ENCODE measurements around the gene CRCP.
"Not testable (repeated sequence)": the region's sequence is repeated elsewhere in the genome, so short reads cannot be mapped to it uniquely, and the experiment has no call there.

Gene CRCP

GRCh38 chr7:66150471-66150870, 35.8 kb downstream of the CRCP start:
- Histone ChIP-seq H3K27me3 (ENCODE audit: insufficient read depth, low read length) (no peaks in the 10 kb centered on the region), H3K9me3 (ENCODE audit: low read length) (no peaks in the 10 kb centered on the region), H3K36me3 (ENCODE audit: insufficient read depth, low read length) (peaks cover 45% of the 10 kb centered on the region), H3K4me3 (ENCODE audit: low read length) (no peak overlapping the region), H3K4me1 (ENCODE audit: insufficient read depth, low read length) (no peaks in the 10 kb centered on the region), H2AFZ (ENCODE audit: low read depth, low read length) (no peak overlapping the region)

DNA sequence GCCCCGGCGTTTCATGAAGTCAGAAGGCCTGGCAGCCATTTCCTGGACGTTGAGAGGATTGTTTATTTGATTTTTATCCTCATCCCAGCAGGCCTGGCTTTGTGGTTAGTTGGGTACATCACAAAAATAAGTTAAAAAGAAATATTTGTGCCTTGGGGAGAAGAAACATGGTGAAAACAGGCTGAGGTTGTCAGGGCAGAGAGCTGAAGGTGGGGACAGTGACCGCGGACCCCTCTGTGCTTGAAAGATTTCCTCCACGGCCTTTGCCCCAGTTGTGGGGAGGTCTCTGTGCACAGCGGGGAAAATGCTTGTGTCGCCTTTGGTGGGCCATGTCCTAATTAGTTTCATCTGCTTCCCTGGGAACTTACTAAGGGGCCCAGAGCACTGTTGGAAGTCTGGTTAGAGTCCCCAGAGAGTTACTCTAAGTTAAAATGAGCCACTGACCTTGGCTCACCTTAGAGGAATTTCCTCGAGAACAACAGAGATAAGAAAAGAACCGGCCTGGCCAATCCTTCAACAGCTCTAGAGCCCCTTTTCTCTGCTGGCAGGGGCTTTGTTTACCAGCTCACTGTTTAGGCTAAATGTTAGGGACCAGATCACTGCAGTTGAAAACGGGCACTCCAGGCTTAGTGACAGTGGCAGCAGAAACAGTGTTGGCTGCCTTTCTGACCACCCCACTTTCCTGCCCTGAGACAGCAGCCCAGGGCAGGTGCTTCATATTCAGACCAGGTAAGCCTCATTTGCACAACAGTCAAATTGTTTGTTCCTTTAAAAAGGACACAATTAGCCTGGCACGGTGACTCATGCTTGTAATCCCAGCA, 37.9 kb downstream of the CRCP start:
- no peaks in the 10 kb centered on the region for H3K9me3 ChIP-seq (ENCODE audit: low read length)
- no peak overlapping the region for H3K4me3 ChIP-seq (ENCODE audit: low read length)
- H3K36me3 ChIP-seq (ENCODE audit: insufficient read depth, low read length), result peaks cover 46% of the 10 kb centered on the region
- H3K4me1 ChIP-seq (ENCODE audit: insufficient read depth, low read length), result no peaks in the 10 kb centered on the region
- no peaks in the 10 kb centered on the region for H3K27me3 ChIP-seq (ENCODE audit: insufficient read depth, low read length)
- no peak overlapping the region for H2AFZ ChIP-seq (ENCODE audit: low read depth, low read length)

DNA sequence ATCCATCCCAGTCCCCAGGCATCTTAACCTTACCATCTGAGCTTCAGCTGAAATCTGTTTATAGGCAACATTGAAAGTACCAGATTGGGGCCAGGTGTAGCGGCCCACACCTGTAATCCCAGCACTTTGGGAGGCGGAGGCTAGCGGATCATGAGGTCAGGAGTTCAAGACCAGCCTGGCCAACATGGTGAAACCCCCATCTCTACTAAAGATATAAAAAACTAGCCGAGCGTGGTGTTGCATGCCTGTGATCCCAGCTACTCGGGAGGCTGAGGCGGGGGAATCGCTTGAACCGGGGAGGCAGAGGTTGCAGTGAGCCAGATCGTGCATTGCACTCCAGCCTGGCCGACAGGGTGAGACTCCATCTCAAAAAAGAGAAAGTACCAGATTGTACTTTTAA, 39.0 kb downstream of the CRCP start:
- Histone ChIP-seq H2AFZ (ENCODE audit: low read depth, low read length) (no peak overlapping the region), H3K36me3 (ENCODE audit: insufficient read depth, low read length) (peaks cover 44% of the 10 kb centered on the region), H3K9me3 (ENCODE audit: low read length) (no peaks in the 10 kb centered on the region), H3K4me1 (ENCODE audit: insufficient read depth, low read length) (no peaks in the 10 kb centered on the region), H3K4me3 (ENCODE audit: low read length) (no peak overlapping the region), H3K27me3 (ENCODE audit: insufficient read depth, low read length) (no peaks in the 10 kb centered on the region)

DNA sequence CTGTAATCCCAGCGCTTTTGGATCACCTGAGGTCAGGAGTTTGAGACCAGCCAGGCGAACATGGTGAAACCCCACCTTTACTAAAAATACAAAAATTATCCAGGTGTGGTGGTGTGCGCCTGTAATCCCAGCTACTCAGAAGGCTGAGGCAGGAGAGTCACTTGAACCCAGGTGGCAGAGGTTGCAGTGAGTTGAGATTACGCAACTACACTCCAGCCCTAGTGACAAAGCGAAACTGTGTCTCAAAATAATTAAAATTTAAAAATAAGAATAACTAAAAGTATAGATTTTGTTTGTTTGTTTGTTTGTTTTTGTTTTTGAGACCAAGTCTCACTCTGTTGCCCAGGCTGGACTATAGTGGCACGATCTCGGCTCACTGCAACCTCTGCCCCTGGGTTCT, 41.4 kb downstream of the CRCP start:
- H3K36me3 ChIP-seq (ENCODE audit: insufficient read depth, low read length), result peaks cover 36% of the 10 kb centered on the region
- H3K9me3 ChIP-seq (ENCODE audit: low read length); H3K27me3 ChIP-seq (ENCODE audit: insufficient read depth, low read length); H2AFZ ChIP-seq (ENCODE audit: low read depth, low read length); H3K4me3 ChIP-seq (ENCODE audit: low read length); H3K4me1 ChIP-seq (ENCODE audit: insufficient read depth, low read length): not testable (repeated sequence)

GRCh38 chr7:66157060-66157459, 42.4 kb downstream of the CRCP start:
- H3K9me3 ChIP-seq (ENCODE audit: low read length), result no peaks in the 10 kb centered on the region
- H3K4me3 ChIP-seq (ENCODE audit: low read length), result no peak overlapping the region
- H2AFZ ChIP-seq (ENCODE audit: low read depth, low read length), result no peak overlapping the region
- no peaks in the 10 kb centered on the region for H3K27me3 ChIP-seq (ENCODE audit: insufficient read depth, low read length)
- H3K4me1 ChIP-seq (ENCODE audit: insufficient read depth, low read length), result no peaks in the 10 kb centered on the region
- peaks cover 30% of the 10 kb centered on the region for H3K36me3 ChIP-seq (ENCODE audit: insufficient read depth, low read length)

- Histone ChIP-seq H3K27me3 (ENCODE audit: insufficient read depth, low read length) (no peaks in the 10 kb centered on the region), H3K9me3 (ENCODE audit: low read length) (no peaks in the 10 kb centered on the region), H3K4me3 (ENCODE audit: low read length) (no peak overlapping the region), H2AFZ (ENCODE audit: low read depth, low read length) (no peak overlapping the region), H3K36me3 (ENCODE audit: insufficient read depth, low read length) (peaks cover 3% of the 10 kb centered on the region), H3K4me1 (ENCODE audit: insufficient read depth, low read length) (no peaks in the 10 kb centered on the region)
These were observed 48.0 kb downstream of the CRCP start for GRCh38 chr7:66162622-66163021.

GRCh38 chr7:66163186-66163610, 48.6 kb downstream of the CRCP start:
- Histone ChIP-seq H3K4me3 (ENCODE audit: low read length) (no peak overlapping the region), H3K4me1 (ENCODE audit: insufficient read depth, low read length) (no peaks in the 10 kb centered on the region), H3K36me3 (ENCODE audit: insufficient read depth, low read length) (peaks cover 3% of the 10 kb centered on the region), H3K9me3 (ENCODE audit: low read length) (no peaks in the 10 kb centered on the region), H2AFZ (ENCODE audit: low read depth, low read length) (no peak overlapping the region), H3K27me3 (ENCODE audit: insufficient read depth, low read length) (no peaks in the 10 kb centered on the region)

GRCh38 chr7:66164356-66164755, 49.7 kb downstream of the CRCP start:
- no peak overlapping the region for H3K4me3 ChIP-seq (ENCODE audit: low read length)
- H3K4me1 ChIP-seq (ENCODE audit: insufficient read depth, low read length), result no peaks in the 10 kb centered on the region
- H3K9me3 ChIP-seq (ENCODE audit: low read length), result no peaks in the 10 kb centered on the region
- no peak overlapping the region for H2AFZ ChIP-seq (ENCODE audit: low read depth, low read length)
- no peaks in the 10 kb centered on the region for H3K36me3 ChIP-seq (ENCODE audit: insufficient read depth, low read length)
- no peaks in the 10 kb centered on the region for H3K27me3 ChIP-seq (ENCODE audit: insufficient read depth, low read length)

DNA sequence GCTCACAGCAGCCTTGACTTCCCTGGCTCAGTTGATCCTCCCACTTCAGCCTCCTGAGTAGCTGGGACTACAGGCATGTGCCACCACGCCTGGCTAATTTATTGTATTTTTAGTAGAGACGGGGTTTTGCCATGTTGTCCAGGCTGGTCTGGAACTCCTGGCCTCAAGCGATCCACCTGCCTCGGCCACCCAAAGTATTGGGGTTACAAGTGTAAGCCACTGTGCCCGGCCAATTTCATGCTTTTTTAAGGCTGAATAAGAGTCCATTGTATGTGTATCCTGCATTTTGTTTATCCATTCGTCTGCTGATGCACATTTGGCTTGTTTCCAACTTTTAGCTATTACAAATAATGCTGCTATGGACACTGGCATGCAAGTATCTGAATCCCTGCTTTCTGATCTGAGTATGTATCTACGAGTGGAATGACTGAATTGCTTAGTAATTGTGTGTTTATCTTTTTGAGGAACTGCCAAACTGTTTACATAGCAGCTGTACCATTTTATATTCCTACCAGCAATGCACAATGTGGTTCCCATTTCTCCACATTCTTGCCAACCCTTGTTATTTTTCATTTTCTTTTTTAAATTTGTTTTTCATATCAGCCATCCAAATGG, 53.2 kb downstream of the CRCP start:
- Histone ChIP-seq H3K4me3 (ENCODE audit: low read length) (no peak overlapping the region), H3K36me3 (ENCODE audit: insufficient read depth, low read length) (no peaks in the 10 kb centered on the region), H3K4me1 (ENCODE audit: insufficient read depth, low read length) (no peaks in the 10 kb centered on the region), H2AFZ (ENCODE audit: low read depth, low read length) (no peak overlapping the region), H3K9me3 (ENCODE audit: low read length) (no peaks in the 10 kb centered on the region), H3K27me3 (ENCODE audit: insufficient read depth, low read length) (no peaks in the 10 kb centered on the region)

DNA sequence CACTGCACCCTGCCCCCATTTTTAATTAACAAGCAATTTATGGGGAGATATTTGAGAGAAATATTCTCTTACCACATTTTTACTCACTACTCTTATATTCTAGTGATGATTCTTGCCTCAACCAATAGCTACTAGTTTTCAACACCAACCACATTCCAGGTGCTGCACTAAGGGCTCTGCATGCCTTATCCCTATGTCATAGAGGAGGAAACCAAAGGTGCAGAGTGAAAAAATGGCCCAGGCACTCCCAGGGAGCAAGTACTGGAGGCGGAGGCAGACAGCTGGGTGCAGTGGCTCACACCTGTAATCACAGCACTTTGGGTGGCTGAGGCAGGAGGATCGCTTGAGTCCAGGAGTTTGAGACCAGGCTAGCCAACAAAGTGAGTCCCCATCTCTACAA, 55.0 kb downstream of the CRCP start:
- Histone ChIP-seq H3K4me1 (ENCODE audit: insufficient read depth, low read length) (no peaks in the 10 kb centered on the region), H3K4me3 (ENCODE audit: low read length) (no peak overlapping the region), H3K36me3 (ENCODE audit: insufficient read depth, low read length) (no peaks in the 10 kb centered on the region), H2AFZ (ENCODE audit: low read depth, low read length) (no peak overlapping the region), H3K9me3 (ENCODE audit: low read length) (no peaks in the 10 kb centered on the region), H3K27me3 (ENCODE audit: insufficient read depth, low read length) (no peaks in the 10 kb centered on the region)

GRCh38 chr7:66170309-66171231, 55.9 kb downstream of the CRCP start:
- Histone ChIP-seq H3K4me3 (ENCODE audit: low read length) (no peak overlapping the region), H3K9me3 (ENCODE audit: low read length) (no peaks in the 10 kb centered on the region), H3K36me3 (ENCODE audit: insufficient read depth, low read length) (no peaks in the 10 kb centered on the region), H3K4me1 (ENCODE audit: insufficient read depth, low read length) (no peaks in the 10 kb centered on the region), H3K27me3 (ENCODE audit: insufficient read depth, low read length) (no peaks in the 10 kb centered on the region), H2AFZ (ENCODE audit: low read depth, low read length) (no peak overlapping the region)

DNA sequence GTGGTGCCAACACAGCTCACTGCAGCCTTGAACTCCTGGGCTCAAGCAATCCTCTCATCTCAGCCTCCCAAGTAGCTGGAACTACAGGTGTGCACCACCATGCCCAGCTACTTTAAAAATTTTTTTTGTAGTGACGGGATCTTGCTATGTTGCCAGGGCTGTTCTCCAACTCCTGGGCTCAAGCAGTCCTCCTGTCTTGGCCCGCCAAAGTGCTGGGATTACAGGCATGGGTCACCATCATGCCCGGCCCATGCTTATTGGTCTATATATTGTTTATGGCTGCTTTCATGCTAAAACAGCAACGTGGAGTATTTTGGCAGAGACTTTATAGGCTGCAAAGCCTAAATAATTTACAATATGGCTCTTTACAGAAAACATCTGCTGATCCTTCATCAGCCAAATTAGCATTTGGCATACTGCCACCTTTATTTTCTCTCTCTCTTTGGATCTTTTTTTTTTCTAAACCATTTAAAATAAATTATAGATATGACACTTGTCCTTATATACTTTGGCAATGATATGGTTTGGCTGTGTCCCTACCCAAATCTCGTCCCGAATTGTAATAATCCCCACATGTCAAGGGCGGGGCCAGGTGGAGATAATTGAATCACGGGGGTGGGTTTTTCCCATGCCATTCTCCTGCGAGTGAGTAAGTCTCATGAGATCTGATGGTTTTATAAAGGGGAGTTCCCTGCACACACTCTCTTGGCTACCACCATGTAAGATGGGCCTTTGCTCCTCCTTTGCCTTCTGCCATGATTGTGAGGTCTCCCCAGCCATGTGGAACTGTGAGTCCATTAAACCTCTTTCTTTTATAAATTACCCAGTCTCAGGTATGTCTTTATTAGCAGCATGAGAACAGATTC, 58.1 kb downstream of the CRCP start:
- H2AFZ ChIP-seq (ENCODE audit: low read depth, low read length); H3K9me3 ChIP-seq (ENCODE audit: low read length); H3K4me1 ChIP-seq (ENCODE audit: insufficient read depth, low read length); H3K4me3 ChIP-seq (ENCODE audit: low read length); H3K27me3 ChIP-seq (ENCODE audit: insufficient read depth, low read length); H3K36me3 ChIP-seq (ENCODE audit: insufficient read depth, low read length): not testable (repeated sequence)
